Heart right ventricle (tissue), 16 donors: Measurements from ENCODE around the gene TCF4. TPM values are rescaled to one million over a fixed set of nuclear protein-coding genes. Genes with fewer than 3 reads are reported as not detected.

Experiments
- ATAC-seq, 8 donors: fragments of 200-7000 bp; cut with Tn5 transposase; one replicate each; pipeline ENCODE4 v1.9.1; 2020; ENCODE audit warnings: mild to moderate bottlenecking in 8 of 8, moderate library complexity in 8 of 8, moderate number of reproducible peaks in 1 of 8
- DNase-seq, 2 donors: peaks; one replicate each; pipeline ENCODE4 v3.0.0-alpha.2; 2020
- H3K27ac ChIP-seq, 10 donors: fragments of 200-600 bp; sonication (generic) in 2 of 10; one replicate each; pipeline versions ENCODE4 v1.5.0 to v1.8.0; 2020 to 2022; ENCODE audit warnings: mild to moderate bottlenecking in 3 of 10
- H3K27me3 ChIP-seq, 7 donors: fragments of 200-600 bp; one replicate each; pipeline ENCODE4 v1.8.0; 2021 to 2022; ENCODE audit warnings: mild to moderate bottlenecking in 2 of 7
- H3K36me3 ChIP-seq, 9 donors: fragments of 200-600 bp; sonication (generic) in 1 of 9; one replicate each; pipeline versions ENCODE4 v1.5.0 to v1.8.0; 2020 to 2022; ENCODE audit warnings: mild to moderate bottlenecking in 2 of 9
- H3K4me1 ChIP-seq, 9 donors: fragments of 200-600 bp; sonication (generic) in 1 of 9; one replicate each; pipeline versions ENCODE4 v1.5.0 to v1.8.0; 2020 to 2022; ENCODE audit warnings: mild to moderate bottlenecking in 4 of 9
- H3K4me3 ChIP-seq, 10 donors: fragments of 200-600 bp; sonication (generic) in 2 of 10; one replicate each; pipeline versions ENCODE4 v1.5.0 to v1.8.0; 2020 to 2022; ENCODE audit warnings: mild to moderate bottlenecking in 7 of 10, moderate library complexity in 2 of 10
- H3K9me3 ChIP-seq, 11 donors: fragments of 200-600 bp in 10 of 11; sonication (generic) in 2 of 11; one replicate each; pipeline versions ENCODE4 v1.5.0 to v1.8.0; 2013 to 2022; ENCODE audit warnings: mild to moderate bottlenecking in 2 of 11, control low read depth in 1 of 11, moderate library complexity in 1 of 11
- WGBS, 2 donors: extraction: QIAGEN DNeasy Blood & Tissue Kit; methylation state at CpG; one replicate each; pipeline ENCODE4 v1.1.7; 2013; ENCODE audit warnings: inconsistent platforms in 1 of 2; 5-methylcytosine and 5-hydroxymethylcytosine counted together
- intact Hi-C, 10 donors: fragments of 100-400 bp; cut with DNase I; formaldehyde crosslinking; loops; one replicate each; pipeline versions ENCODE4 v1.11.1 to v1.14.2; 2022
- polyA plus RNA-seq, 2 donors: library from polyadenylated mRNA; stranded (reverse); fragments of 200-250 nt; gene quantifications; one replicate each; pipeline ENCODE4 v1.2.3, GENCODE V29; 2013
- total RNA-seq, 10 donors: library from RNA; stranded (reverse); fragmentation: NEBNext Ultra II Directional in 3 of 10; extraction: Animal tissue kit (Norgen Biotek cat#: 25700) in 3 of 10; gene quantifications; one replicate each; pipeline versions ENCODE4 v1.2.1 to v1.2.4, GENCODE V29; 2021 to 2023
- TF ChIP-seq, protein P1 (sequence below), 9 donors: fragments of 200-600 bp; sonication (generic) in 2 of 9; IDR thresholded peaks; one replicate each; pipeline versions ENCODE4 v1.5.0 to v1.8.0; 2021 to 2022; ENCODE audit warnings: antibody characterized with exemption in 9 of 9, mild to moderate bottlenecking in 5 of 9, moderate library complexity in 1 of 9
- donor health status: Arrhythmogenic right ventricular cardiomyopathy.
- donor health status: ischemic (EF 13 %, LVEDD 7.1; RV severe dilation, severe dysfunction).
- donor health status: healthy with polysubstance abuse.
- donor health status: DM: no; HTN: yes; CAD: no.
- donor health status: DM: no; HTN: no; CAD: no.
- donor health status: ischemic (EF 25% LVEDD 6.9; RV normal size, moderate dysfunction).
- donor health status: ischemic (EF 25% LVEDD 5.7; RV mildly dilated, moderate dysfunction).
- donor health status: healthy.
- donor health status: DM: yes; HTN: yes; CAD: no.
- donor health status: Ischemic cardiomyopathy.
- donor health status: ischemic (EF 35%, LVEDD 5.7; RV mildly dilated, moderate dysfunction).
- donor health status: nonischemic (EF 11% LVEDD 7.7; RV severe dilation, severe dysfunction).
- donor health status: DM: yes; HTN: yes; CAD: no.
- donor health status: PGD.
- donor health status: ischemic (EF 29% LVEDD 5.4; RV normal size, mild dysfunction).
- donor health status: nonischemic (EF 23%, LVEDD 6.1; RV moderate dilation, normal function).

Gene TCF4
- total and polyA plus RNA-seq, 12 donors: 12.6 to 90.1 (median 65.5) TPM

DNA sequence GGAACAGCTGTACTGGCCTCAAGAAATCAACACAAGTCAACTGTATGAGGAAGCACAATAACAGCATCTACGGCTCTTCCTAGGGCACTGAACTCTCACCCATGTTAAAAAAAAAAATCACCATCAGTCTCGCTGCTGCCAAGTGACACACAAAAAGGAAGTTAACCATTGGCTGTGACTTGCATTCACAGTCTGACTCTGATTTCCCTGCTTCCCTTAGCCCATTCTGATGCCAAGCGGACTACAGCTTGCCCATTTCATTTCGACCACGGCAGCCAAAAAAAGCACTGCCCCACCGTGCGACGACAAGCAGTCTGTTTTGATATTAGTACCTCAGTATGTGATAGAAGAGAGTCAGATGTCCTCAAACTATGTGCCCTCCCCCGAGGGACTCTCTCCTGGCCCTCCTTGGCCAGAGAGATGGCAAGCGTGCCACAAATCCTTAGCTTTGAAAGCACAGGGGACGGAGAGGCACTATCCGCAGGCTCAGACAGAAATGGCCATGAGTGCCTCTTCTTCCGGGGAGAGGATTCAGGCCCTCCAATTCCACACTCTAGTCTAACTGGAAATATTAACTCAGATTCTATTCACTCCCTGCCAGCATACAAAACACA, 250.0 kb downstream of the TCF4 start:
- peaks cover 2 to 76% (median 56%) of the 10 kb centered on the region in 9 donors for H3K4me1 ChIP-seq
- intact Hi-C loops: loop anchor here in 6 of 10 donors (5.0 to 10.0 kb wide), 7 partner anchors 101 to 1239 kb away; partner anchors contain the start of gene TCF4 (in 3 of the 6)

DNA sequence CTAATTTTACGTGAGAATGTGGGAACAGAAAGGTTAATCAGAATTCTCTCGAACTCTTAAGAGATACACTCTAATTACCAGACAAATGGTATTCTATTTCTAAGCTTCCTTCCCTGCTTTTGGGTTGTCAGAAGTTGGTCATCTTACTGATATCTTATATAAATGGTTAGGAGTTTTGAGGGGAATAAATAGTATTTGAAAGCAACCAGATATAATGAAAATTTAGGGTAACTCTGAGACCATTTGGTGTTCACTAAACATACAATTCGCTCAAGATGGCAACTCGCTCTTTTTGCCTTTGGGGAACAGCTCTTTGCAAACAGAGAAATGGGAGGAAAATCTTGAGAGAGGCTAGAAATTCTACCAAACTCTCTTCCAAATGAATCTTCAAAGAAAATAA, 250.9 kb downstream of the TCF4 start:
- no peaks in the 10 kb centered on the region for H3K9me3 ChIP-seq
- H3K36me3 ChIP-seq: no peaks in the 10 kb centered on the region
- H3K4me3 ChIP-seq: no peak overlapping the region
- 84 to 88% methylated on average over 4 of the region's 4 CpGs for WGBS, 2 donors
- H3K27ac ChIP-seq: peak overlapping the region in 8 of 10 donors; percentile 31 to 91 (median 82)
- H3K27me3 ChIP-seq: no peaks in the 10 kb centered on the region
- H3K4me1 ChIP-seq: peaks cover 2 to 82% (median 55%) of the 10 kb centered on the region in 9 donors
- TF ChIP-seq, protein P1, sequence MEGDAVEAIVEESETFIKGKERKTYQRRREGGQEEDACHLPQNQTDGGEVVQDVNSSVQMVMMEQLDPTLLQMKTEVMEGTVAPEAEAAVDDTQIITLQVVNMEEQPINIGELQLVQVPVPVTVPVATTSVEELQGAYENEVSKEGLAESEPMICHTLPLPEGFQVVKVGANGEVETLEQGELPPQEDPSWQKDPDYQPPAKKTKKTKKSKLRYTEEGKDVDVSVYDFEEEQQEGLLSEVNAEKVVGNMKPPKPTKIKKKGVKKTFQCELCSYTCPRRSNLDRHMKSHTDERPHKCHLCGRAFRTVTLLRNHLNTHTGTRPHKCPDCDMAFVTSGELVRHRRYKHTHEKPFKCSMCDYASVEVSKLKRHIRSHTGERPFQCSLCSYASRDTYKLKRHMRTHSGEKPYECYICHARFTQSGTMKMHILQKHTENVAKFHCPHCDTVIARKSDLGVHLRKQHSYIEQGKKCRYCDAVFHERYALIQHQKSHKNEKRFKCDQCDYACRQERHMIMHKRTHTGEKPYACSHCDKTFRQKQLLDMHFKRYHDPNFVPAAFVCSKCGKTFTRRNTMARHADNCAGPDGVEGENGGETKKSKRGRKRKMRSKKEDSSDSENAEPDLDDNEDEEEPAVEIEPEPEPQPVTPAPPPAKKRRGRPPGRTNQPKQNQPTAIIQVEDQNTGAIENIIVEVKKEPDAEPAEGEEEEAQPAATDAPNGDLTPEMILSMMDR (IDR thresholded peaks at IDR 0.05): no peak
- intact Hi-C loops: loop anchor here in 6 of 10 donors (5.0 to 10.0 kb wide), 7 partner anchors 100 to 1240 kb away; partner anchors contain the start of gene TCF4 (in 3 of the 6)
- no peak for ATAC-seq
- DNase-seq: no peak

More for the DNA sequence above, 250.0 kb downstream of the TCF4 start:
- Histone ChIP-seq H3K27ac (peak overlapping the region; percentile 18 to 91 (median 80)), H3K36me3 (no peaks in the 10 kb centered on the region), H3K9me3 (no peaks in the 10 kb centered on the region), H3K4me3 (peak overlapping the region in 7 of 10 donors; percentile 9 to 39 (median 14)), H3K27me3 (no peaks in the 10 kb centered on the region)
- ATAC-seq (peak; percentile 70 to 88 (median 80)), DNase-seq (peak; percentile 34 to 53)
- TF ChIP-seq, protein P1 (IDR thresholded peaks at IDR 0.05): no peak
- 26 to 35% methylated on average over 13 of the region's 13 CpGs for WGBS, 2 donors

DNA sequence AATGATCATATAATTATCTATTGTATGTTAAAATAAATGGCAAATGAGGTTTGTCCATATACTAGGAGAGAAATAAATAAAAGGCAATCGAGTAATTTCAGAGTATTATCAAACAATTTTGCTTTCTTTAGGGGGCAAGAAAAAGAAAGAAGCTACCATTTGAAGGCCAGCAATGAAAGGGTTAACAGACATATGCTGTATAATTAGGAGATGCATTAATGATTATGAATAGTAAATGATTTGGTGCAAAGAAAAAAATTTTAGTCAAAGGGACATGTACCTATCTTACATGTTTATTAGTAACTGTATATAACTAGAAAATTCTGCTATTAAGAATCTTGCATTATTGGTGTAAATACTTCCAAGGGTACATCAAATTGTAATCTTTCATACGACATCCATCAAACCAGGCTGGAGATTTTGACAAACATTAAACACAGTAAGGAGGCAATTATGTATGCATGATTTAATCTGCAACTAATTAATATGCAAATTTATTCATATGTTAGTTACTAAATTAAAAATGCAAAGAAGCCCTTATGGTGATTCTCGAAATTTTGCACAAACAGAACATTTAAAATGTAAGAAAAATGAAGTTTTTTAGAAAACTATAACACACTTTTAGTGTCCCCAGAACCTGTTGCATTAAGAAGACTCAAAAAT, 251.4 kb downstream of the TCF4 start:
- H3K27ac ChIP-seq: peak overlapping the region in 4 of 10 donors; percentile 1 to 91 (median 85)
- TF ChIP-seq, protein P1 (IDR thresholded peaks at IDR 0.05): no peak
- intact Hi-C loops: loop anchor here in 6 of 10 donors (5.0 to 10.0 kb wide), 7 partner anchors 99 to 1241 kb away; partner anchors contain the start of gene TCF4 (in 3 of the 6)
- H3K9me3 ChIP-seq: no peaks in the 10 kb centered on the region
- H3K4me3 ChIP-seq: no peak overlapping the region
- H3K36me3 ChIP-seq: no peaks in the 10 kb centered on the region
- no peak for DNase-seq
- H3K27me3 ChIP-seq: no peaks in the 10 kb centered on the region
- 86 to 87% methylated on average over 3 of the region's 3 CpGs for WGBS, 2 donors
- no peak for ATAC-seq
- H3K4me1 ChIP-seq: peaks cover 2 to 88% (median 59%) of the 10 kb centered on the region in 9 donors

DNA sequence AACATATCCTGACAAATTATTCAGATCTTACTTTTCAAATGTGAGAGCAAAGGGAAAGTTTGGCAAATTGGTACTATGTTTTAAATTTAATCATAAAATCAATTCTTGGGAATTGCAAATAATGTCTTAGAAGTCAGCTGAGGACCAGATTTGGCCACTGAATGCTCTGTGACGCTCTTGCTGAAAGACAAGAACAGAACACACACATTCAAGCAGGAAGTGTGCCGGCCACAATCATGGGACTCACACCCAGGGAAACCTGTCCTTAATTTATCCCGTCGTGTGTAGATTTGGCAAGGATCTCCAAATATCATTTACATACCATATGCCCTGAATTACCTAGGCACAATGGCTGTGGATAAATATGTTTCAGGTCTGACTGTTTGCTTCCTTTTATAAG, 253.1 kb downstream of the TCF4 start:
- H3K36me3 ChIP-seq: no peaks in the 10 kb centered on the region
- H3K27me3 ChIP-seq: no peaks in the 10 kb centered on the region
- WGBS, 2 donors: 9 to 12% methylated on average over 4 of the region's 4 CpGs
- no peak overlapping the region for H3K4me3 ChIP-seq
- intact Hi-C loops: loop anchor here in 6 of 10 donors (5.0 to 10.0 kb wide), 7 partner anchors 98 to 1242 kb away; partner anchors contain the start of gene TCF4 (in 3 of the 6)
- H3K4me1 ChIP-seq: peaks cover 1 to 100% (median 62%) of the 10 kb centered on the region in 9 donors
- peak in 3 of 8 donors; percentile 41 to 68 (median 63) for ATAC-seq
- TF ChIP-seq, protein P1 (IDR thresholded peaks at IDR 0.05): no peak
- no peaks in the 10 kb centered on the region for H3K9me3 ChIP-seq
- H3K27ac ChIP-seq: peak overlapping the region in 6 of 10 donors; percentile 11 to 67 (median 46)
- peak in 1 of 2 donors; percentile 54 for DNase-seq
